SK-N-SH treated with all-trans-retinoic acid at 6 μM for 48 hours (cell line): ENCODE measurements around the gene NR2C1.

Source experiments
- ATAC-seq: fragments of 200-7000 bp; cut with Tn5 transposase; 3 replicates; pipeline ENCODE4 v1.9.1; 2020; ENCODE audit warnings: mild to moderate bottlenecking, moderate library complexity
- CREB5 ChIP-seq: fragments of 250-450 bp; sonication (Bioruptor Pico); IDR thresholded peaks from 2 replicates; pipeline ENCODE4 v1.5.1; 2020; ENCODE audit warnings: low read depth, mild to moderate bottlenecking, moderate library complexity
- CSDC2 ChIP-seq: fragments of 250-450 bp; sonication (Bioruptor Pico); IDR thresholded peaks from 2 replicates; pipeline ENCODE4 v1.5.0; 2020; ENCODE audit warnings: mild to moderate bottlenecking, moderate library complexity
- ESRRG ChIP-seq: fragments of 250-450 bp; sonication (Bioruptor Pico); IDR thresholded peaks from 2 replicates; pipeline ENCODE4 v1.6.1; 2021; ENCODE audit warnings: mild to moderate bottlenecking
- GLIS3 ChIP-seq: fragments of 250-450 bp; sonication (Bioruptor Pico); IDR thresholded peaks from 2 replicates; pipeline ENCODE4 v1.5.0; 2020; ENCODE audit warnings: mild to moderate bottlenecking, moderate library complexity
- ISL1 ChIP-seq: fragments of 250-450 bp; sonication (Bioruptor Pico); IDR thresholded peaks from 2 replicates; pipeline ENCODE4 v2.1.2; 2022; ENCODE audit warnings: mild to moderate bottlenecking, moderate library complexity
- OSR1 ChIP-seq: fragments of 250-450 bp; sonication (Bioruptor Pico); IDR thresholded peaks from 2 replicates; pipeline ENCODE4 v1.8.0; 2022; ENCODE audit warnings: moderate library complexity, mild to moderate bottlenecking, inconsistent platforms
- PATZ1 ChIP-seq: fragments of 250-450 bp; sonication (Bioruptor Pico); IDR thresholded peaks from 2 replicates; pipeline ENCODE4 v1.8.0; 2020; ENCODE audit warnings: mild to moderate bottlenecking, moderate library complexity, borderline replicate concordance
- POU6F1 ChIP-seq: fragments of 250-450 bp; sonication (Bioruptor Pico); IDR thresholded peaks from 2 replicates; pipeline ENCODE4 v1.8.0; 2021; ENCODE audit warnings: low read depth, mild to moderate bottlenecking, moderate library complexity, borderline replicate concordance
- PPARA ChIP-seq: fragments of 250-450 bp; sonication (Bioruptor Pico); IDR thresholded peaks from 2 replicates; pipeline ENCODE4 v1.5.0; 2020; ENCODE audit warnings: mild to moderate bottlenecking, borderline replicate concordance
- RARB ChIP-seq: fragments of 250-450 bp; sonication (Bioruptor Pico); IDR thresholded peaks from 2 replicates; pipeline ENCODE4 v1.8.0; 2021; ENCODE audit warnings: mild to moderate bottlenecking, moderate library complexity
- SNAI2 ChIP-seq: fragments of 250-450 bp; sonication (Bioruptor Pico); IDR thresholded peaks from 2 replicates; pipeline ENCODE4 v1.5.0; 2020; ENCODE audit warnings: mild to moderate bottlenecking, moderate library complexity
- TCF4 ChIP-seq: fragments of 250-450 bp; sonication (Bioruptor Pico); IDR thresholded peaks from 2 replicates; pipeline ENCODE4 v1.8.0; 2021; ENCODE audit warnings: mild to moderate bottlenecking, moderate library complexity, borderline replicate concordance
- TOX ChIP-seq: fragments of 250-450 bp; sonication (Bioruptor Pico); IDR thresholded peaks from 2 replicates; pipeline ENCODE4 v1.8.0; 2021; ENCODE audit warnings: mild to moderate bottlenecking, moderate library complexity, borderline replicate concordance
- TSHZ2 ChIP-seq: fragments of 250-450 bp; sonication (Bioruptor Pico); IDR thresholded peaks from 2 replicates; pipeline ENCODE4 v1.5.0; 2020; ENCODE audit warnings: mild to moderate bottlenecking, moderate library complexity
- ZC3H10 ChIP-seq: fragments of 250-450 bp; sonication (Bioruptor Pico); IDR thresholded peaks from 2 replicates; pipeline ENCODE4 v1.5.1; 2021; ENCODE audit warnings: mild to moderate bottlenecking, moderate library complexity
- ZFP3 ChIP-seq: fragments of 250-450 bp; sonication (Bioruptor Pico); IDR thresholded peaks from 2 replicates; pipeline ENCODE4 v1.5.0; 2020; ENCODE audit warnings: mild to moderate bottlenecking, moderate library complexity
- ZFP30 ChIP-seq: fragments of 450-650 bp; formaldehyde crosslinking; IDR thresholded peaks from 2 replicates; pipeline ENCODE4 v1.5.0; 2022; ENCODE audit warnings: mild to moderate bottlenecking, moderate library complexity
- ZNF565 ChIP-seq: fragments of 450-650 bp; formaldehyde crosslinking; conservative IDR thresholded peaks from 2 replicates; pipeline ENCODE4 v1.5.0; 2020; ENCODE audit warnings: low read depth, mild to moderate bottlenecking, moderate library complexity
- ZNF70 ChIP-seq: fragments of 450-650 bp; formaldehyde crosslinking; IDR thresholded peaks from 2 replicates; pipeline ENCODE4 v1.5.0; 2020; ENCODE audit warnings: mild to moderate bottlenecking, moderate library complexity
- ZNF8 ChIP-seq: fragments of 450-650 bp; formaldehyde crosslinking; IDR thresholded peaks from 2 replicates; pipeline ENCODE4 v1.5.0; 2020; ENCODE audit warnings: mild to moderate bottlenecking, moderate library complexity

Gene NR2C1

GRCh38 chr12:95059984-95060383, 13.4 kb downstream of the NR2C1 start:
- TF ChIP-seq ESRRG (CRISPR knock-in tag) (no peak), PPARA (CRISPR knock-in tag) (no peak), RARB (no peak), ZC3H10 (CRISPR knock-in tag) (no peak), TSHZ2 (CRISPR knock-in tag) (no peak), TOX (CRISPR knock-in tag) (no peak), ZNF565 (no peak), ZNF8 (CRISPR knock-in tag) (no peak), CREB5 (no peak), ZFP30 (CRISPR knock-in tag) (no peak), POU6F1 (no peak), SNAI2 (CRISPR knock-in tag) (no peak), GLIS3 (CRISPR knock-in tag) (no peak), TCF4 (no peak), ZFP3 (no peak)
- ATAC-seq = no peak

- no peak for TF ChIP-seq ZNF8 (CRISPR knock-in tag)
- TF ChIP-seq OSR1 = no peak
- TF ChIP-seq TOX (CRISPR knock-in tag) = no peak
- no peak for TF ChIP-seq ZNF565
- no peak for TF ChIP-seq ZC3H10 (CRISPR knock-in tag)
- no peak for TF ChIP-seq ZFP3
- no peak for TF ChIP-seq ZFP30 (CRISPR knock-in tag)
- no peak for TF ChIP-seq RARB
- no peak for TF ChIP-seq TCF4
- TF ChIP-seq SNAI2 (CRISPR knock-in tag) = no peak
- TF ChIP-seq ESRRG (CRISPR knock-in tag) = no peak
- no peak for TF ChIP-seq ZNF70
- no peak for TF ChIP-seq TSHZ2 (CRISPR knock-in tag)
- no peak for TF ChIP-seq GLIS3 (CRISPR knock-in tag)
- TF ChIP-seq PATZ1 (CRISPR knock-in tag) = no peak
- TF ChIP-seq CSDC2 (CRISPR knock-in tag) = no peak
- no peak for TF ChIP-seq ISL1 (CRISPR knock-in tag)
- TF ChIP-seq POU6F1 = no peak
- no peak for ATAC-seq
These were observed 16.0 kb downstream of the NR2C1 start for GRCh38 chr12:95057424-95057823.
